HG02884 (cell line): Measurements from ENCODE around the gene TTYH3.
A peak's percentile ranks its signal among the peaks of the same experiment; 100 is the strongest.

Experiments used
- ATAC-seq: cut with Tn5 transposase; IDR thresholded peaks from one replicate; pipeline ENCODE4 v1.9.1; 2021; ENCODE audit warnings: mild to moderate bottlenecking, moderate library complexity; ENCODE audit not compliant: unreplicated experiment

Gene TTYH3

DNA sequence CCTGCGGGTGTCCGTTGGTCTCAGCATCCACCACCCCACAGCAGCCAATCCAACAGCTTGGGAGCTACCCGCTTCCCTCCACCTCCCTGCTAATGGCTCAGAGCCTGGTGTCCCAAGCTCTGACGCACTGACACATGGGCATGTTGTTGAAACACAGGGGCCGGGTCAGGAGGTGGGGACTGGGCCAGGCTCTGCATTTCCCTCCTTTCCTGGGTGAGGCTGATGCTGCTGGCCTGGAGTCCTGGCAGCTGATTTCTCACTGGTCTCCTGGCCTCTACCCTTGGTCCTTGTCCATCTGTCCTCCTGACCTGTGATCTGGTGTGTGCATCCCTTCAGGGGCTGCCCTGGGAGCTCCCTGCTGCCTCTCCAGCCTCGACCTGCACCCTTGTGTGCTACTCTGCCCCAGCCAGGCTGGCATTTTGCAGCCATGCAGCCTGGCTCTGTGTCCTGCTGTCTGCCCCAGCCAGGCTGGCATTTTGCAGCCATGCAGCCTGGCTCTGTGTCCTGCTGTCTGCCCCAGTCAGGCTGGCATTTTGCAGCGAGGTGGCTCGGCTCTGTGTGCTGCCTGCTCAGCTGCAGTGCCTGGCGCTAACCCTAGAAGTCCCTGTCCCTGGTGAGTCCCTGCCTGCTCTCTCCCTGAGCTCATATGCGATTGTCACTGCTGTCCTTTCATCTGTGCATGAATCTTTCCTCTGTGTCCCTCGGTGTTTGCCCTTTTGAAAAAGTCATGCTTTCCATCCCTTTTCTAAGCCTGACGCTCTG is 70.2 kb downstream of the TTYH3 start:
- ATAC-seq: no peak

DNA sequence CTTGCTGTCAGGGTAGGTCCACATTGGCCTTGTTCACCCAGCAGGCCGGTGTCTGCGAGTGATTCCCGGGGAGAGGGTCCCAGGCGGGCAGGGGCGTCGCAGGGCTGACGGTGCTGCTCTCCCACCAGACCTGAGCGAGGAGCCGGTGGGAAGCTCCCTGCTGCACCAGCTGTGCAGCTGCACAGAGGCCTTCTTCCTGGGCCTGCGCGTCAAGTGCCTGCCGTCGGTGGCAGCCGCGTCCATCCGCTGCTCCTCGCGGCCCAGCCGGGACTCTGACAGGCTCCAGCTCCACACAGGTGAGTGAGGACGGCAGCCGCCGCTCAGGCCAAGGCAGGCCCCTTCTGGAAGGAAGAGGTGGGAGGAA is 70.8 kb downstream of the TTYH3 start:
- no peak for ATAC-seq

DNA sequence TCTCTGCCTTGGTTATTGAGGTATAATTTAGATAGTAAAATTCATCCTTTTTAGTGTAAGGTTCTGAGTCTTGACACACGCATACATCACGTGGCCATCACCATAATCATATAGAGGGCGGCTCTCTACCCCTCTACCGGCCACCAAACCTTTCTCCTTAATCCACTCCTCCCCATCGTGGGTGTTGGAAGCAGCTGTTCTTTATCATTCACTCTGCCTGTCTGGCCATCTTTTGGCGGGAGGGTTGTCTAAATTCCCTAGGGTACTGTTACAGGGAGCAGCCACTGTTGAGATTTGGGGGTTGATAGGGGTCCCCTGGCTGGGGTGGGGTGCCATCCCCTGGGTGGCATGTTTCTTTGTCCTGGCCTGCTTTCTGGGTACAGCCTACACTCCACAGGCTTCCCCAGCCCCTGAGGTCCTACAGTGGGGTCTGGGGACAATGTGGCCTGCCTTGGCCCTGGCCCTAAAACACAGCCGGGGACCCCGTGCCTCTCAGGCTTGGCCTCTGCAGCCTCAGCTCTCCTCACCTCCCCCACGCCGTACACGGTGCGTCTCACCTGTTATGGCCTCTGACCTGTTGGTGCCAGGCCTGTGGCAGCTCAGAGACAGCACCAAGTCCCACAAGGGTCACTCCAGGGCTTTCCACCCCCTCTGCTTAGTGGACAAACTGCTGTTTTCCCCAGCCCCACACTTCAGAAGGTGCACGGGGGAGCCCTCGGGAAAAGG is 73.7 kb downstream of the TTYH3 start:
- no peak for ATAC-seq

DNA sequence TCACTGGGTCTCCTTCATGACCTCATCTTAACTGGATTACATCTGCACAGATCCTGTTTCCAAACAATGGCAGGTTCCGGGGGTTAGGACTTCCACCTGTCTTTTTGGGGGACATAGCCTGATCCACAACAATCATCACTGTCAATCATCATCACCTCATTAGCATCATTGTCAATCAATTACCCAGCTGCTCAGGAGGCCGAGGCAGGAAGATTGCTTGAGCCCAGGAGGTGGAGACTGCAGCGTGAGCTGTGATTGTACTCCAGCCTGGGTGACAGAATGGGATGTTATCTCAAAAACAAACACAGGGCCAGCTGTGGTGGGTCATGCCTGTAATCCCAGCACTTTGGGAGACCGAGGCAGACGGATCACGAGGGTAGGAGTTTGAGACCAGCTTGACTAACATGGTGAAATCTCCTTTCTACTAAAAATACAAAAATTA is 74.9 kb downstream of the TTYH3 start:
- no peak for ATAC-seq

DNA sequence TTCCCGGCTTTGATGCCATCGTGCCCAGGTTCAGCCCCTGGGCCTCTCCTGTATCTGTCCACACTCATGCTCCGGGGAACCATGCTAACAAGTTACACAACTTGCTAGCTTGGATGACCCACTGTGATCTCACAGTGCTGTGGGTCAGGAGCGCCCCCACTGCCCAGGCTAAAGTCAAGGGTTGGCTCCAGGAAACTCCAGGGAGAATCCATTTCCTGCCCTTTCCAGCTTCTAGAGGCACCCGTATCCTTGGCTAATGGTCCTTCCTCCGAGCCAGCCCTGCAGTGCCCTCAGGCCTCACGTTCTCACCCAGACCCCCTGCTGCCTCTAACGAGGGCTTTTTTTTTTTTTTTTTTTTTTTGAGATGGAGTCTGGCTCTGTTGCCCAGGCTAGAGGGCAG is 75.7 kb downstream of the TTYH3 start:
- ATAC-seq: no peak

DNA sequence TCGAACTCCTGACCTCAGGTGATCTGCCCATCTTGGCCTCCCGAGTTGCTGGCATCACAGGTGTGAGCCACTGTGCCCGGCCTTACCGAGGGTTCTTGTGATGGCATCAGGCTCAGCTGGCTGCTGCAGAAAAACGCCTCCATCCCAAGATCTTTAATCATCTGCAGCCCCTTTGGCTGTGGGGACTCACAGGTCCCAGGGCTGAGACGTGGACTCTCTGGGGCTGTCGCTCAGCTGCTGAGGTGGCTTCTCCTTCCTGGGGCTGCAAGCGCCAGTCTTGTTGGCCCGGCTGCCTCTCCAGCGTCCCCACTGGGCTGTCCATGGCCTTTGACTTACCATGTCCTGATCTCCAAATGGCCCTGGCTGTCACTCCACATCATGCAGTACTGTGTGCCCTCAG is 76.3 kb downstream of the TTYH3 start:
- ATAC-seq: no peak

DNA sequence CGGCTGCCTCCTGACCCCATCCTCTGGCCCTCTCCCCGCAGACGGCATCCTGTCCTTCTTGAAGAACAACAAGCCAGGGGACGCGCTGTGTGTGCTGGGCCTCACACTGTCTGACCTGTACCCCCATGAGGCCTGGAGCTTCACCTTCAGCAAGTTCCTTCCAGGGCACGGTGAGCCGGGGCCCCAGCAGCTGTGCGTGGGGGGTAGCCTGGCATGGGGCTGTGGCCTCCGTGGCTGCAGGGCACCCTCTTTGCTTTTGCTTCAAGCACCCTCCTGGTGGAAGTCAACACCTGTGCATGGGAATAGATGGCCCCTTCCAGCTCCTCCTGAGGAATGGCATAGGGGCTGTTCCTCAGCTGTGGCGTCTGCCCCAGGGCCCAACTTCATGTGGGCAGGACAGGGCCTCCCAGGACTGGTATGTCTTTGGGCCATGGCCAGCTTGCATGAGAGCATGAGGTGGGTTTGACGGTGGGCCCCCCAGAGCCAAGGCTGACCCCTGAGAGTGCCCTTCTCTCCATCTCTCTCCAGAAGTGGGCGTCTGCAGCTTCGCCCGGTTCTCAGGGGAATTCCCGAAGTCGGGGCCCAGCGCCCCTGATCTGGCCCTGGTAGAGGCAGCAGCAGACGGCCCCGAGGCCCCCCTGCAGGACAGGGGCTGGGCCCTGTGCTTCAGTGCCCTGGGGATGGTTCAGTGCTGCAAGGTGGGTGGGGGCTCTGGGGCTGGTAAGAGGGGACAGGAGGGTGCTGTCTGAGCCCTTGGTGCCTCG is 76.9 kb downstream of the TTYH3 start:
- ATAC-seq: no peak

DNA sequence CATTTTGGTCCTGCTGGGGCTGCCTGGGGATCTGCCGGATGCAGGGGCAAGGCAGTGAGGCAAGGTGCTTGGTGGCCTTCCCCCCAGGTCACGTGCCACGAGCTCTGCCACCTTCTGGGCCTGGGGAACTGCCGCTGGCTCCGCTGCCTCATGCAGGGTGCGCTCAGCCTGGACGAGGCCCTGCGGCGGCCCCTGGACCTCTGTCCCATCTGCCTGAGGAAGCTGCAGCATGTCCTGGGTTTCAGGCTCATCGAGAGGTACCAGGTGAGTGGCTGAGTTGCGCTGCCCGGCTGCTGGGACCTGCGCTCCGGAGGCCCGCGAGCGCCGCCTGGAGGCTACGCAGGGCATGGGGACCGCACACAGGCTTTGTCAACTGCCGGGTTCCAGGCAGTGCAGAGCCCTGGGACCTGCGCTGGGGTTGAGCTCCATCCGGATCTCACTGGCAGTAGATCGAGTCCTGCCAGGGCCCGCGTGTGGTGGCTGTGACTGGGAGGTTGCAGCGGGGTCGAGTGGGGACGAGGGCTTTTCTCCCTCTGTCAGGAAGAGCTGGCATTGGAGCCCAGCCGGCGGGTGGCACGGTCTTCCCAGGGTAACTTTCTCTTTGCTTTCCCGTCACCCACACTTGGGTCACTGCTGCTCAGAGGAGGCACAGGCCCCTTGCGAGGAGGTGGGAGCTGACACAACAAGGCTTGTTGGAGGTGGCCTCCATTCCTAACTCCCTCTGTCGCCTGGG is 77.9 kb downstream of the TTYH3 start:
- peak; percentile 78 for ATAC-seq

DNA sequence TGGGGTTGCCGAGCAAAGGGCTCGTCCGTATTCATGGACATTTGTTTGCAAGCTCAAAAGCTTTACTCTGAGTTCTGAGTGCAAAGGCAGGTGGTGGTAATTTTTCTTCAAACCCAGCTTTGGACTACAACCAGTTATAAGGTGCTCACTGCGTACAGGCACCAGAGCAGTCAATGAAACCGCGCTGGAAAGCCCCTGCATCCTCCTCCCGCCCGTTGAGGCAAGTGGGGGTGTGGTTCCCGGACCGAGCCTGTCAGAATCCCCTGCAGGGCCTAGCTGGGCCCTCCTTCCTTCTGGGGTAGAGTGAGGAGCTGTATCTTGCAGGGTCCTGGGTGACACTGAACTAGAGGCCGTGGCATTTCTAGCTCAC is 78.5 kb downstream of the TTYH3 start:
- ATAC-seq: peak; percentile 51

DNA sequence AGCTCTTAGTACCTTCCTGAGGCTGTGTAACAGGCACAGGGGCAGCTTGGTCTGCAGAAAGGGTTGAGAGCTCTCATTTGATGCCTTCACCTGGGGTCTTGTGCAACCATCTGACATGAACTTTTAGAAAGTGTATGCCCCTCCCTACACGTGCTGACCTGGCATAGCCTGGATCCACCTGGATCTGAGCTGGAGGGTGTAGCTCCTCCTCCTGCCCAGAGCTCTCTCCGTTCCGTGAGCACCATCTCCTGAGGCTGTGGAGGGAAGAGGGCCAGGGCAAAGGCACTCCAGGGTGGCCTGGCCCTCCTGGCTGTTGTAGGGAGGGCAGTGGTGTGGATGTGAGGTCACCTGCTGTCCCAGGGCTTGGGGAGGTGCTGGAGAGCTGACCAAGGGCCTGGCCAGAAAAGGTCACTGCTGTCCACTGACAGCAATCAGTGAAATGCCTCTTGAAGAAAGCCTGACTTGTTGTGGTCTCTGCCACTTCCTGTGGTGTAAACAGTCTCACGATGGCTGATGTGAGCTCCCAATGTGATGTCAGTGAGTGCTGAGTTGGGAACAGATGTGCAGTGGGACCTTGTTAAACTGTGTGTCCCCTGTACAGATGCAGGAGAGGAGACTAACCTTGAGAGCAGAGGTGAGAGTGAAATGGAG is 79.2 kb downstream of the TTYH3 start:
- peak; percentile 32 for ATAC-seq

DNA sequence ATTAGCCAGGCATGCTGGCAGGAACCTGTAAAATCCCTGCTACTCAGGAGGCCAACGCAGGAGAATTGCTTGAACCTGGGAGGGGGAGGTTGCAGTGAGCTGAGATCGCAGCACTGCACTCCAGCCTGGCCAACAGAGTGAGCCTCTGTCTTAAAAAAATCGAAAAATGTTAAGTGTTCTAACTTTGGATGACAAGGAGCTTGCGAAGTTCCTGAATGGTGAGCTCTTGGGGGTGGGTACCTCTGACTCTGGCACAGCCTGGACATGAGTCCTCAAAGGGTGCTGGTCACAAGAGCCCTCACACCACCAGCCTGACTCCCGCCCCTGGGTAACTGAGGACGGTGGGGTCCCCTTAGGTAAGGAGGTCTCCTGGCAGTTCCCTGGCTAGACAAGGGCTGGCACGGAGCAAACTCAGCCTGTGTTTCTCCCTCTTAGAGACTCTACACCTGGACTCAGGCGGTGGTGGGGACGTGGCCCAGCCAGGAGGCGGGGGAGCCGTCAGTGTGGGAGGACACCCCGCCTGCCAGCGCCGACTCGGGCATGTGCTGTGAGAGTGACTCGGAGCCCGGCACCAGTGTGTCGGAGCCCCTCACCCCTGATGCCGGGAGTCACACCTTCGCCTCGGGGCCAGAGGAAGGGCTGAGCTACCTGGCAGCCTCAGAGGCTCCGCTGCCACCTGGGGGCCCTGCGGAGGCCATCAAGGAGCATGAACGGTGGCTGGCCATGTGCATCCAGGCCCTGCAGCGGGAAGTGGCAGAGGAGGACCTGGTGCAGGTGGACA is 80.3 kb downstream of the TTYH3 start:
- ATAC-seq: no peak

DNA sequence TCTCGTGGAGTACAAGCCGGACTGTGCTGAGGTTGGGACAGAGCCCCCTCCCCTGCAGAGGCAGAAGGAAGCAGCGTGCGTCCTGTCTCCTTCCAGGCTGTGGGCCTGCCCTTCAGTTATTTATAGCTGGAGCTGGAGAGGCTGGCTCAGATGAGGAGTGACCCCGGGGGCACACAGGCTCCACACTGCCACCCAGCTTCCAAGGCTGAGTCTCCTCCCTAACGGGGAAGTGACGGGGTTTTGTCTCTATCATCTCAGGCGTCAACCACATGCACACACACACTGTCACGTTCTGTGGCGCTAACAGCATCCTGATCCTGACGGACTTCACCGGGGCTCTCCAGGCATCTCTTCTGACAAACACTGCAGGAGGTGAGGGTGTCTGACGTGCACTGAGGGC is 81.6 kb downstream of the TTYH3 start:
- ATAC-seq: no peak

DNA sequence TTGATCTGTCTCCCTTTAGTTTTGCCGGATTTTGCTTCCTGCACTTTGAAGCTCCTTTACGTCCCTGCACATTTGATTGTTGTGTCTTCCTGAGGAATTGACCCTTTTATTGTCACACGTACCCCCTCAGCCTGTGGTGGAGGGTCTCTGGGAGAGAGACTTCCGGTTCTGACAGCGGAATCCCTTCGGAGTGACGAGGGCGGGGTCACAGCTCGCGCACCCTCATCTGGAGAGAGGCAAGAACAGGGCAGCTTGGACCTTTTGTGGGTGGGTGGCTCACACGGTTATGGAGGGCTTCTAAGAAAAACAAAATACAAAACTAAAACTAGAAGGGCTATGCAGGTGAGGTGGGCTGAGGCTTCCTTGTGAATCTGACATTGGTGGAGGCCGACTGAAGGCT is 82.2 kb downstream of the TTYH3 start:
- no peak for ATAC-seq
